A549 (cell line): ENCODE data around the gene MAP4K4. TPM values are rescaled to one million over a fixed set of nuclear protein-coding genes. Genes with fewer than 3 reads are reported as not detected.

ENCODE experiments used
- ATAC-seq, 2 experiments: fragments of 200-7000 bp in 1 of 2; fragments of >200 bp in 1 of 2; cut with Nextera tagmentation in 1 of 2; cut with Tn5 transposase in 1 of 2; 3 replicates each; pipeline versions ENCODE4 v1.8.0 to v1.9.1; 2018 to 2020; ENCODE audit warnings: mild to moderate bottlenecking in 1 of 2, moderate library complexity in 1 of 2
- CTCF ChIA-PET: fragments of 300-600 bp; sonication (Branson Sonifier 250); formaldehyde crosslinking; extraction: SDS; loops from one replicate; lab custom pipeline; 2021; ENCODE audit warnings: antibody characterized with exemption, inconsistent platforms; lab: Yijun Ruan, JAX
- POLR2A ChIA-PET: fragments of 350-600 bp; formaldehyde crosslinking; extraction: SDS; loops from one replicate; lab custom pipeline; 2021; ENCODE audit warnings: antibody characterized with exemption, inconsistent platforms; lab: Yijun Ruan, JAX
- DNase-seq, 2 experiments: peaks; one replicate each; pipeline versions ENCODE4 v3.0.0 to v3.0.0-alpha.2; 2011 to 2016; ENCODE audit warnings: low read depth in 1 of 2, low spot score in 1 of 2
- FAIRE-seq: peaks from 2 replicates; lab custom pipeline; 2011; peaks lifted over from hg19 to GRCh38; lab: Jason Lieb, UNC
- H3K27ac ChIP-seq, 2 experiments: fragments of >200 bp; sonication (Bioruptor Twin); formaldehyde crosslinking; 3 replicates each; pipeline ENCODE4 v1.5.1; 2016 to 2017
- H3K4me1 ChIP-seq: fragments of >200 bp; sonication (Bioruptor Twin); formaldehyde crosslinking; 3 replicates; pipeline ENCODE4 v1.6.1; 2016
- H3K4me2 ChIP-seq: fragments of >200 bp; sonication (Bioruptor Twin); formaldehyde crosslinking; 3 replicates; pipeline ENCODE4 v1.6.1; 2016
- H3K4me3 ChIP-seq: fragments of >200 bp; sonication (Bioruptor Twin); formaldehyde crosslinking; 3 replicates; pipeline ENCODE4 v1.5.1; 2016
- H3K9me3 ChIP-seq: fragments of >200 bp; sonication (Bioruptor Twin); formaldehyde crosslinking; 3 replicates; pipeline ENCODE4 v1.6.1; 2016
- CBX2 ChIP-seq: fragments of 200-600 bp; sonication (generic); IDR thresholded peaks from 2 replicates; pipeline ENCODE4 v1.6.1; 2016; ENCODE audit warnings: low read depth, mild to moderate bottlenecking, borderline replicate concordance
- CHD4 ChIP-seq: fragments of 200-600 bp; sonication (generic); IDR thresholded peaks from 2 replicates; pipeline ENCODE4 v1.6.1; 2016; ENCODE audit warnings: antibody characterized with exemption, mild to moderate bottlenecking, borderline replicate concordance
- EHF ChIP-seq: fragments of 250-450 bp; sonication (Bioruptor Pico); IDR thresholded peaks from 2 replicates; pipeline ENCODE4 v1.5.0; 2020; ENCODE audit warnings: mild to moderate bottlenecking
- EHMT2 ChIP-seq: fragments of 200-600 bp; sonication (generic); IDR thresholded peaks from 2 replicates; pipeline ENCODE4 v1.6.1; 2016; ENCODE audit warnings: antibody characterized with exemption, low read depth, mild to moderate bottlenecking, moderate library complexity
- EP300 ChIP-seq, 2 experiments: fragments of >200 bp; sonication (Bioruptor Twin); formaldehyde crosslinking; IDR thresholded peaks; 2 replicates in 1 of 2; 3 replicates in 1 of 2; pipeline ENCODE4 v1.6.1; 2016 to 2017
- FOSB ChIP-seq: fragments of 250-450 bp; sonication (Bioruptor Pico); IDR thresholded peaks from 2 replicates; pipeline ENCODE4 v1.5.0; 2020; ENCODE audit warnings: mild to moderate bottlenecking, moderate library complexity
- GATA3 ChIP-seq: IDR thresholded peaks from 2 replicates; pipeline ENCODE4 v1.6.1; 2012; ENCODE audit warnings: borderline replicate concordance
- HEYL ChIP-seq: fragments of 250-450 bp; sonication (Bioruptor Pico); IDR thresholded peaks from 2 replicates; pipeline ENCODE4 v1.8.0; 2021; ENCODE audit warnings: mild to moderate bottlenecking, moderate library complexity
- HOXA7 ChIP-seq: fragments of 250-450 bp; sonication (Bioruptor Pico); IDR thresholded peaks from 2 replicates; pipeline ENCODE4 v1.5.0; 2020; ENCODE audit warnings: mild to moderate bottlenecking, moderate library complexity
- HOXB5 ChIP-seq: fragments of 250-450 bp; sonication (Bioruptor Pico); IDR thresholded peaks from 2 replicates; pipeline ENCODE4 v1.5.0; 2020; ENCODE audit warnings: mild to moderate bottlenecking, moderate library complexity
- JUNB ChIP-seq: fragments of >200 bp; sonication (Bioruptor Twin); formaldehyde crosslinking; IDR thresholded peaks from 2 replicates; pipeline ENCODE4 v1.6.1; 2016
- KDM1A ChIP-seq: fragments of 200-600 bp; sonication (generic); IDR thresholded peaks from 2 replicates; pipeline ENCODE4 v1.6.1; 2016; ENCODE audit warnings: low read depth, mild to moderate bottlenecking
- KDM5A ChIP-seq: fragments of 200-600 bp; sonication (generic); IDR thresholded peaks from 2 replicates; pipeline ENCODE4 v1.6.1; 2016; ENCODE audit warnings: antibody characterized with exemption, mild to moderate bottlenecking
- MAZ ChIP-seq: fragments of 150-350 bp; IDR thresholded peaks from 2 replicates; pipeline ENCODE4 v1.6.1; 2014; ENCODE audit warnings: antibody characterized with exemption, low read depth, low read length, borderline replicate concordance
- NR3C1 ChIP-seq: fragments of >200 bp; sonication (Bioruptor Twin); formaldehyde crosslinking; IDR thresholded peaks from 3 replicates; pipeline ENCODE4 v1.6.1; 2017
- RARB ChIP-seq: fragments of 250-450 bp; sonication (Bioruptor Pico); IDR thresholded peaks from 2 replicates; pipeline ENCODE4 v1.8.0; 2021; ENCODE audit warnings: mild to moderate bottlenecking, moderate library complexity
- RCOR1 ChIP-seq: fragments of 150-350 bp; IDR thresholded peaks from 2 replicates; pipeline ENCODE4 v1.6.1; 2014; ENCODE audit warnings: antibody characterized with exemption, low read length, low read depth
- SMC3 ChIP-seq: fragments of >200 bp; sonication (Bioruptor Twin); formaldehyde crosslinking; IDR thresholded peaks from 3 replicates; pipeline ENCODE4 v1.6.1; 2018; ENCODE audit warnings: inconsistent platforms
- TP53 ChIP-seq: fragments of 250-450 bp; sonication (Bioruptor Pico); IDR thresholded peaks from 2 replicates; pipeline ENCODE4 v1.5.0; 2021; ENCODE audit warnings: mild to moderate bottlenecking, moderate library complexity
- ZC3H11A ChIP-seq: fragments of 450-650 bp; IDR thresholded peaks from 2 replicates; pipeline ENCODE4 v1.6.1; 2014; ENCODE audit warnings: antibody characterized with exemption, mild to moderate bottlenecking
- ZSCAN20 ChIP-seq: fragments of 250-450 bp; sonication (Bioruptor Pico); IDR thresholded peaks from 2 replicates; pipeline ENCODE4 v1.8.0; 2022; ENCODE audit warnings: mild to moderate bottlenecking, moderate library complexity
- WGBS: methylation state at CpG from one replicate; pipeline ENCODE4 v1.1.6; 2017; ENCODE audit errors: missing lambda C conversion rate; 5-methylcytosine and 5-hydroxymethylcytosine counted together
- polyA plus RNA-seq, 4 experiments: library from polyadenylated mRNA; depleted of rRNA in 3 of 4; stranded (reverse); fragments of >200 nt; fragmentation: RNase III in 1 of 4; extraction: RNeasy Plus Mini Kit Qiagen cat#74134 plus additional on column Dnase treatment in 1 of 4; gene quantifications; 2 replicates in 3 of 4; 3 replicates in 1 of 4; pipeline ENCODE4 v1.2.3, GENCODE V29; 2011 to 2017
- TF ChIP-seq, protein P1 (sequence below): fragments of >200 bp; sonication (Bioruptor Twin); formaldehyde crosslinking; IDR thresholded peaks from 3 replicates; pipeline ENCODE4 v1.5.1; 2016
- TF ChIP-seq, protein P2 (sequence below): IDR thresholded peaks from 2 replicates; pipeline ENCODE4 v1.6.1; 2012
- TF ChIP-seq, protein P3 (sequence below): fragments of 250-450 bp; sonication (Bioruptor Pico); IDR thresholded peaks from 2 replicates; pipeline ENCODE4 v1.5.0; 2021; ENCODE audit warnings: mild to moderate bottlenecking, moderate library complexity, borderline replicate concordance
- TF ChIP-seq, protein P4 (sequence below): IDR thresholded peaks from 2 replicates; pipeline ENCODE4 v1.6.1; 2012; ENCODE audit warnings: low read depth, borderline replicate concordance
- TF ChIP-seq, protein P5 (sequence below): fragments of >200 bp; sonication (Bioruptor Twin); formaldehyde crosslinking; IDR thresholded peaks from 2 replicates; pipeline ENCODE4 v1.6.1; 2016
- TF ChIP-seq, protein P6 (sequence below): fragments of 250-450 bp; sonication (Bioruptor Pico); IDR thresholded peaks from 2 replicates; pipeline ENCODE4 v1.5.0; 2020; ENCODE audit warnings: low read depth, mild to moderate bottlenecking, moderate library complexity

MAP4K4 gene
- polyA plus RNA-seq, 2 of the 4 experiments (the other 2 are of a cell fraction): 61.9 to 82.2 TPM

DNA sequence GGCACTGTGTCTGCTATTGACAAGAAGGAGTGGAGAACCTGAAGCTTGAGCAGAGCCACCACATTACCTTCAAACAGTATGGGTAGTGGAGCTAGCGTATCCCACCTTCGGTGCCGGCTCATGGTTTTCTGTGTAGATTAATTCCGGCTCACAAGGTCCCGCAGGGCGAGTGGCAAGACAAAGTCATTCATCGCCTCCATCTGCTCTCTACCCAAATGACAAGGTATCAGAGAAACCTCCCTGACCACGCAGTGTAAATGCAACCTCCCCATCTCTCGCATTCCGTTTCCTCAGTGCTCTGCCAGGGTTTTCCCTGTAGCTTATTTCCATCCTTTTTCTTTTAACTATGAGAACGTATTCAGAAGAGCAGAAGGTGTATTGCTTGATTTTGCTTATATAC, 79.8 kb downstream of the MAP4K4 start:
- 93% methylated on average over 11 of the region's 11 CpGs for WGBS
- Histone ChIP-seq H3K4me3 (no peak overlapping the region), H3K4me2 (no peak overlapping the region), H3K9me3 (no peaks in the 10 kb centered on the region), H3K4me1 (peaks cover 38% of the 10 kb centered on the region), H3K27ac (no peak overlapping the region)
- ChIA-PET POLR2A (no interaction called here), CTCF (interaction anchor here (0.7 to 1.7 kb wide), 5 partner anchors 16 to 358 kb away, joined by 3 to 6 read pairs (median 3); no protein-coding TSS in a partner anchor)
- ATAC-seq (no peak), FAIRE-seq (no peak), DNase-seq (no peak)
- TF ChIP-seq HEYL (CRISPR knock-in tag) (no peak), JUNB (no peak), GATA3 (no peak), ZC3H11A (no peak), HOXA7 (CRISPR knock-in tag) (no peak), RCOR1 (no peak), RARB (no peak), KDM1A (no peak), MAZ (no peak), EP300 (IDR thresholded peaks at IDR 0.05) (no peak), SMC3 (no peak), EHF (CRISPR knock-in tag) (no peak), FOSB (CRISPR knock-in tag) (no peak)
- TF ChIP-seq, protein P1, sequence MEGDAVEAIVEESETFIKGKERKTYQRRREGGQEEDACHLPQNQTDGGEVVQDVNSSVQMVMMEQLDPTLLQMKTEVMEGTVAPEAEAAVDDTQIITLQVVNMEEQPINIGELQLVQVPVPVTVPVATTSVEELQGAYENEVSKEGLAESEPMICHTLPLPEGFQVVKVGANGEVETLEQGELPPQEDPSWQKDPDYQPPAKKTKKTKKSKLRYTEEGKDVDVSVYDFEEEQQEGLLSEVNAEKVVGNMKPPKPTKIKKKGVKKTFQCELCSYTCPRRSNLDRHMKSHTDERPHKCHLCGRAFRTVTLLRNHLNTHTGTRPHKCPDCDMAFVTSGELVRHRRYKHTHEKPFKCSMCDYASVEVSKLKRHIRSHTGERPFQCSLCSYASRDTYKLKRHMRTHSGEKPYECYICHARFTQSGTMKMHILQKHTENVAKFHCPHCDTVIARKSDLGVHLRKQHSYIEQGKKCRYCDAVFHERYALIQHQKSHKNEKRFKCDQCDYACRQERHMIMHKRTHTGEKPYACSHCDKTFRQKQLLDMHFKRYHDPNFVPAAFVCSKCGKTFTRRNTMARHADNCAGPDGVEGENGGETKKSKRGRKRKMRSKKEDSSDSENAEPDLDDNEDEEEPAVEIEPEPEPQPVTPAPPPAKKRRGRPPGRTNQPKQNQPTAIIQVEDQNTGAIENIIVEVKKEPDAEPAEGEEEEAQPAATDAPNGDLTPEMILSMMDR: no peak
- TF ChIP-seq, protein P2, sequence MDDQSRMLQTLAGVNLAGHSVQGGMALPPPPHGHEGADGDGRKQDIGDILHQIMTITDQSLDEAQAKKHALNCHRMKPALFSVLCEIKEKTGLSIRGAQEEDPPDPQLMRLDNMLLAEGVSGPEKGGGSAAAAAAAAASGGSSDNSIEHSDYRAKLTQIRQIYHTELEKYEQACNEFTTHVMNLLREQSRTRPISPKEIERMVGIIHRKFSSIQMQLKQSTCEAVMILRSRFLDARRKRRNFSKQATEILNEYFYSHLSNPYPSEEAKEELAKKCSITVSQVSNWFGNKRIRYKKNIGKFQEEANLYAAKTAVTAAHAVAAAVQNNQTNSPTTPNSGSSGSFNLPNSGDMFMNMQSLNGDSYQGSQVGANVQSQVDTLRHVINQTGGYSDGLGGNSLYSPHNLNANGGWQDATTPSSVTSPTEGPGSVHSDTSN: no peak

DNA sequence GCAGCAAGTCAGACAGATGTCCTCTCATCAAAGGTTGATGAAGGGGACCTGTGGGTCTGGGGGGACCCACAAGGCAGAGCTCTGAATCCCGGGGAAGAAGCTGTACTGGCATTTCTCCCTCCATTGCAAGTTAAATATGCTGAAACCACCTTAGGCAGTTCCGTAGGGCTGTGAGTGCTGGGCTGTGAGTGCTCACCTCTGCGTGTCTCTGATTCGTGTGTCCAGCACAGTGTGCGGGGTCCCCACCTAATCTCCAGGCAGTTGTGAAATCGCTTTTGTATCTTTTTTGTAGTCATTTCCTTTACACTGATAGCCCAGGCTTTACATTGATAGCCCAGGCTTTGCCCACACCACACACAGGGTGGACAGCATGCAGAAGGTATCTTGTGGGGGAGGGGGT, 80.6 kb downstream of the MAP4K4 start:
- H3K4me3 ChIP-seq: no peak overlapping the region
- TF ChIP-seq, protein P3, sequence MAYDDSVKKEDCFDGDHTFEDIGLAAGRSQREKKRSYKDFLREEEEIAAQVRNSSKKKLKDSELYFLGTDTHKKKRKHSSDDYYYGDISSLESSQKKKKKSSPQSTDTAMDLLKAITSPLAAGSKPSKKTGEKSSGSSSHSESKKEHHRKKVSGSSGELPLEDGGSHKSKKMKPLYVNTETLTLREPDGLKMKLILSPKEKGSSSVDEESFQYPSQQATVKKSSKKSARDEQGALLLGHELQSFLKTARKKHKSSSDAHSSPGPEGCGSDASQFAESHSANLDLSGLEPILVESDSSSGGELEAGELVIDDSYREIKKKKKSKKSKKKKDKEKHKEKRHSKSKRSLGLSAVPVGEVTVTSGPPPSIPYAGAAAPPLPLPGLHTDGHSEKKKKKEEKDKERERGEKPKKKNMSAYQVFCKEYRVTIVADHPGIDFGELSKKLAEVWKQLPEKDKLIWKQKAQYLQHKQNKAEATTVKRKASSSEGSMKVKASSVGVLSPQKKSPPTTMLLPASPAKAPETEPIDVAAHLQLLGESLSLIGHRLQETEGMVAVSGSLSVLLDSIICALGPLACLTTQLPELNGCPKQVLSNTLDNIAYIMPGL (CRISPR knock-in tag): no peak
- TF ChIP-seq ZSCAN20 (CRISPR knock-in tag): no peak
- TF ChIP-seq, protein P2: no peak
- TF ChIP-seq, all 56 proteins: peak for 0
- ChIA-PET POLR2A (no interaction called here), CTCF (interaction anchor here (0.9 to 1.7 kb wide), 3 partner anchors 15 to 53 kb away, joined by 3 to 6 read pairs (median 4); no protein-coding TSS in a partner anchor)
- Histone ChIP-seq H3K27ac (no peak overlapping the region), H3K4me2 (no peak overlapping the region), H3K4me1 (peaks cover 38% of the 10 kb centered on the region), H3K9me3 (no peaks in the 10 kb centered on the region)
- DNase-seq: no peak
- 93% methylated on average over 6 of the region's 6 CpGs for WGBS
- no peak for FAIRE-seq
- no peak for ATAC-seq

DNA sequence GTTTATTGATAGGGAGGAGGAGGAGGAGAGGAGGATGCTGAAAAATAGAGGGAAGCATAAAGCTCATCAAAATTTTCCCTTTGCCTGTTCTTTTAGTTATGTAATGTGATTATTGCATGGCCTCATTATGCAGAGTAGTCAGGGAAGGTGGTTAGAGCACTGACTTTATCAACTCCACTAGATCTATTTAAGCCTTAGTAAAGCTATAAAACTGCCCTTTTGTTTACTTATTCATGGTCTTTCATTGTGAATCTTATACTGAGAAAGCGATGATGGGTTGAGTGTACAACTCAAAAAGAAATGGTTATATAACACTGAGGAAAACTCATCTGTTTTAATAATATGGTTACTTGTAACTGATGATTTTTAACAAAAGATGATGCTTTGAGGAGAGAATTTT, 81.7 kb downstream of the MAP4K4 start:
- ATAC-seq (no peak), FAIRE-seq (no peak), DNase-seq (no peak)
- Histone ChIP-seq H3K4me1 (peaks cover 38% of the 10 kb centered on the region), H3K27ac (no peak overlapping the region), H3K9me3 (no peaks in the 10 kb centered on the region), H3K4me3 (no peak overlapping the region), H3K4me2 (no peak overlapping the region)
- 92% methylated on average over 1 of the region's 1 CpG for WGBS
- CTCF ChIA-PET: interaction anchor here (0.7 to 3.5 kb wide), 2 partner anchors 8 to 17 kb away, joined by 4 to 15 read pairs; no protein-coding TSS in a partner anchor
- POLR2A ChIA-PET: no interaction called here
- TF ChIP-seq CHD4: no peak
- TF ChIP-seq TP53: no peak
- TF ChIP-seq, protein P4, sequence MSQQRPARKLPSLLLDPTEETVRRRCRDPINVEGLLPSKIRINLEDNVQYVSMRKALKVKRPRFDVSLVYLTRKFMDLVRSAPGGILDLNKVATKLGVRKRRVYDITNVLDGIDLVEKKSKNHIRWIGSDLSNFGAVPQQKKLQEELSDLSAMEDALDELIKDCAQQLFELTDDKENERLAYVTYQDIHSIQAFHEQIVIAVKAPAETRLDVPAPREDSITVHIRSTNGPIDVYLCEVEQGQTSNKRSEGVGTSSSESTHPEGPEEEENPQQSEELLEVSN: no peak
- TF ChIP-seq RARB: no peak
- TF ChIP-seq HOXB5 (CRISPR knock-in tag): no peak
- TF ChIP-seq EHMT2: no peak
- TF ChIP-seq, protein P5, sequence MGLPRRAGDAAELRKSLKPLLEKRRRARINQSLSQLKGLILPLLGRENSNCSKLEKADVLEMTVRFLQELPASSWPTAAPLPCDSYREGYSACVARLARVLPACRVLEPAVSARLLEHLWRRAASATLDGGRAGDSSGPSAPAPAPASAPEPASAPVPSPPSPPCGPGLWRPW: no peak
- no peak for TF ChIP-seq KDM5A
- TF ChIP-seq NR3C1: no peak
- TF ChIP-seq CBX2: no peak
- TF ChIP-seq, protein P6, sequence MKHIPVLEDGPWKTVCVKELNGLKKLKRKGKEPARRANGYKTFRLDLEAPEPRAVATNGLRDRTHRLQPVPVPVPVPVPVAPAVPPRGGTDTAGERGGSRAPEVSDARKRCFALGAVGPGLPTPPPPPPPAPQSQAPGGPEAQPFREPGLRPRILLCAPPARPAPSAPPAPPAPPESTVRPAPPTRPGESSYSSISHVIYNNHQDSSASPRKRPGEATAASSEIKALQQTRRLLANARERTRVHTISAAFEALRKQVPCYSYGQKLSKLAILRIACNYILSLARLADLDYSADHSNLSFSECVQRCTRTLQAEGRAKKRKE (CRISPR knock-in tag): no peak
